ENCODE measurements around the gene NRCAM.

DNA sequence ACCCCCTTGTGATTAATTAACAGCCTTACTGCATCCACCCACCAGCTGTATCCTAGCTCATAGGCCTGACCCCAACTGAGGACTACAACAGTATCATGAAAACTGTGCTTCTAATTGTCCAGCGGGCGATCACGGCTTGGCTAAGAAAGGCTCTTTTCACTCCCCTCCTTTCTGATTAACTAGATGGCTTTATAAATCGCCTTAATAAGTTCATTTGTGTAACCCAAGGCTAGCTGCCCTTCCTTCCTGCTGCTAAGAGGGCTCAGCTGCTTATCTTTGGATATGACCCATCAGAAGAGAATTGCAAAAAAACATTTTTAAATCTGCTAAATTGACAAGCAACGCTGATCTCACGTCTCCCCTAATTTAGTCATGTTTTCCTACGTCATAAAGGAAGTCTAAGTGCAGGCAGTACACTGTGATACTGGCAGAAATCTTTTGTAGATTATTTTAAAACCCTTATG, 163.1 kb downstream of the NRCAM start:
- TF ChIP-seq CTCF (IDR thresholded peaks at IDR 0.05) (no peak), POLR2A (IDR thresholded peaks at IDR 0.05) (no peak)

All from lower leg skin (tissue), 3 donors.